Erythroblast (primary cell): ENCODE results near the gene SLC43A1.

Source experiments
- DNase-seq, 2 experiments: peaks; one replicate each; lab custom pipeline; 2025; lab: John Stamatoyannopoulos, UW
- GATA1 ChIP-seq: IDR thresholded peaks from 2 replicates; pipeline ENCODE4 v1.6.1; 2011; ENCODE audit warnings: low read depth, mild to moderate bottlenecking, control low read depth, low read length, moderate library complexity
- POLR2A ChIP-seq: IDR thresholded peaks from 2 replicates; pipeline ENCODE4 v1.6.1; 2011; ENCODE audit warnings: mild to moderate bottlenecking, low read length

The SLC43A1 gene

DNA sequence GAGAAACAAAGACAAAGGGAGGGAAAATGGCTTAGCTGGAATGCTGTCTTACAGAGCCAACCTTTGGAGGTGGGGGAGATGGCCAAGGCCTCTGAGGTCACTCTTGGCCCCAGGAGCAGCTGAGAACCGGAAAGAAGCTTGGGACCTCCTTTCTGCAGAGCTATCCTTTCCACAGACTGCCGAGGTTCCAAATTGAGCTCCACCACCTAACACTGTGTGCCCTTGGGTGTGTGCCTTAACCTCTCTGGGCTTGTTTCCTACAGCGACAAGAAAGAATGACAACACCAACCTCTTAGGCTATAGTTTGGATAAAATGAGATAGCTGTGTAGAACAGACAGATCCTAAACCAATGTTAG lies 32.0 kb downstream of the SLC43A1 start:
- no peak for TF ChIP-seq POLR2A
- no peak for TF ChIP-seq GATA1
- no peak for DNase-seq

DNA sequence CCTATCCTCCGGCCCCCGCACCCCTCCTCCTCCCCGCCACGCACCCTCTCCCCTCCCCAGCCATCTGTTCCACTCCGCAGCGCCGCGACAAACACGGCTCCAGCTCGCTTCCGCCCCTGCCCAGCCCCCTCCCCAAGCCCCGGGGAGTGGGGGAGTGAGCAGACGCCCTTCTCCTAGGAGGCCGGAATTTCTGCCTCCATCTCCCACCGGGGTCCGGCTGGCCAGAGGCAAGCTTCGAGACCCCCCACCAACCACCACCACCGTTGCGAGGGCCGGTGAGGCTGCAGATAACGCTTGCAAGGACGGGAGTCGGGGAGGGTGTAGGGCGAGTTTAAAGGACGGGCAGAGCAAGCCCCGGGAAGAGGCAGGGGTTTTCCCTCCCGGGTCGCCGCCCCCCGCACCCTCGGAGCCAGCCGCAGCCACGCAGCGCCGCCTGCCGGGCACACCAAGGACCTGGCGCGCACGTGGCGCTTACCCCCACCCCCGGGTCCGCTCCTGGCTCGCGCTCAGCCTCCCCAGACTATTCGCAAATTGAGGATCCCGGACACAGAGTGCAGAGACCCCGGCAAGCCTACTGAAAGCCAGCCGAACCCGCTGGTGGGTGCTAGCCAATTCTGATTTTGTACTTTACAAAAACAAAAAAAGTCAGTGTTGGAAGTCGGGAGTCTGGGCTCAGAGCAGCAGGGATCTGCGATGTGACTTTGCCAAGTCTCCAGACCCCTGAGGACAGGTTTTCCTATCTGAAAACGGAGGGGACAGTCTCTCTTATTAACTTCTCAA lies 32.5 kb downstream of the SLC43A1 start:
- peak; percentile 78 to 79 for DNase-seq
- TF ChIP-seq GATA1 (no peak), POLR2A (no peak)

DNA sequence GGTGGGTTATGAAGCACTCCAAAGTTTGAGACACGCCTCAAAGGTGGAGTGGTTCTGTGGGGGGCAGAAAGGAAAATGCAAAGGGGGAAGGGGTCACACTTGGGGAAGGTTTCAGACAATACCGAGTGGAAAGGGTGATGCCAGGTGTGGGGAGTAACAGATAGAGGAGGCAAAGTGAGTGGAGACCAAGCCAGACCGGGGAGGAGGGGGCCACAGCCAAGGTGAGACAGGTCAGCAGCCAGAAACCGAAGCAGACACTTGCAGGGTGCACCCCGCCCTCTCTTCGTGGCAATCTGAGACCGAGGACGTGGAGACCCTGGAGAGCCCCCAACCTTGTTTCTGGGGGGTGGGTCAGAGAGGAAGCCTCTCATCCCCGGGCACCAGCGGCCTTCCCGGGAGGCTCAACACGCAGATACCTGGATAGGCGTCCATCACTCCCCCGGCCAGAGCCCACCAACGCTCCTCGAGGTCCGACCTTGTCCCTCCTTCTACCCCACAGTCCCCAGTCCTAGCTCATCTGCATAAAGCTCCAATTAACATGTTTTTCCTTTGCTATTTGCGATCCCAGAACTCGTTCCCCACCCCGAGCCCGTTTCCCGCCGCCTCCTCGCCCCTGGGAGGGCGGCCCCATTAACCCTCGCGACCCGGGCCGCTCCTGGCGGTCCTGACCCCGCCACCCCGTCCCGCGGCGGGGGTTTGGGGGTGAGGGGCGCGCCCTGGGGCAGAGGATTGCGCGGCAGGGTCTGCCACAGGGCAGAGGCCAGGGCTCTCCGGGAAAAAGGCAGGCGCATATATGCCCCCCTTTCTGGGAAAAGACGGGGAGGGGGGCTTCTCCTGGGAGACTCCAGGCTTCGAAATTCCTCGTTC lies 33.4 kb downstream of the SLC43A1 start:
- DNase-seq: no peak
- TF ChIP-seq POLR2A: no peak
- TF ChIP-seq GATA1: no peak

DNA sequence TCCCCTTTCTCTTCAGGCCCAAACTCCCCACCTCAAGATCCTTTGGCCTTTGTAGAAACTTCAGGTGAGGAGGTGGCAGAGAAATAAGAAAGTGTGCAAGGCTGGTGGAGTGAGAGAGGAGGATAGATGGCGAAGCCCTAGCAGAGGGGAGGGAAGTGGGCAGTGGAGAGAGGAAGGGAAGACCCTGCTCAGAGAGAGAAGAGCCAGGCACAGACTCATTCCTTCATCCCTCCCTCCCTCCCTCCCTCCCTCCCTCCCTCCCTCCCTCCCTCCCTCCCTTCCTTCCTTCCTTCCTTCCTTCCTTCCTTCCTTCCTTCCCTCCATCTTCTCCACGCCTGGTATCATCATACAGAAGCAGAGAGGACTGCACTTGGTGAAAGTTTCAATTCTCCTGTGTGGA lies 34.2 kb downstream of the SLC43A1 start:
- no peak for DNase-seq
- TF ChIP-seq POLR2A: no peak
- no peak for TF ChIP-seq GATA1

DNA sequence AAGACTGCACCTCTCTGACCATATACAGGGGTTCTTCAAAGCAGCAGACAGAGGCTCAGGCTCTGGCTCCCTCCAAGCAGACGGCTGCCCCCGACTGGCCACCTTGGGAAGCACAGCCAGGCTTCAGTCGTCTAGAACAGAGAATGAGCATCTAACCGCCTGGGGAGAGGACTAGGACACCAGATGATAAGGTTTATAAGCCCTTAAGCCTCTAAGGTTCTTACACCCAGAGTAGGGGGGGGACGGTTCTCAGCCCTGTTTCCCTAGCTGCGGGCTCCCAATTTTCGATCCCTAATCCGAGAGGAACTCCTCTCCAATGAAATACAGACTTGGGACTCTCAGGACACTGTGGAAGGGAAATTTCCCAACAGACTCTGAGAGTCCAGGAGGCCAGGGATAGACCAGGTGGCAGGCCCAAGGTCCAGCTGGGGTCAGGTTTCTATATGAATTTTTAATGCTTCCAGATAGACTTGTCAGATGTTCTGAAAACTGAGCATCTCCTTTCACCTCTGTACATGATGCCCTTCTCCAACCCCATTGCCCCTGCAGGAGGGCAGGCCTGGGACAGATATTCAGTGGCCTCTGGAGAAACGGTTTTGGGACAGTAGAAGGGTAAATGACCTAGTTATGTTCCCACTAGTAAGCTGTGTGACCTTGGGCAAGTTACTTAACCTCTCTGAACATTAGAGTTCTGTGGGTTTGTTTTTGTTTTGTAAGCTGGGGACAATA lies 34.9 kb downstream of the SLC43A1 start:
- no peak for TF ChIP-seq POLR2A
- TF ChIP-seq GATA1: no peak
- peak; percentile 84 to 86 for DNase-seq

DNA sequence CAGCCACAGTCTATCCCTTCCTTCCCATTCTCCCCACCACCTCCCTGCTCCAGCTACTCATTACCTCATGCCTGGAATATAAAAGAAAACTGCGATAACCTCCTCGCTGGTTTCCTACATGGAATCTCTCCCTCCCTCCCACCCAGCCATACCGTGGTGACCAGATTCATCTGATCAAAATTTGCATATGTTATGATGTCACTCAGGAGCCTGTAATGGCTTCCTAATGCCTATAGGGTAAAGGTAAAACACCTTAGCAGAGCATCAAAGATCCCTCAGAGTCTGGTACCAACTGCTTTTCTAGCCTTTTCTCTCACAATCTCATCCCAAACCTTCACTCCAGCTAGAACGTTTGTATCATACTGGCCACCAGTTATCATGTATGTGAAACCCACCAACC lies 35.6 kb downstream of the SLC43A1 start:
- TF ChIP-seq POLR2A (no peak), GATA1 (no peak)
- no peak for DNase-seq

DNA sequence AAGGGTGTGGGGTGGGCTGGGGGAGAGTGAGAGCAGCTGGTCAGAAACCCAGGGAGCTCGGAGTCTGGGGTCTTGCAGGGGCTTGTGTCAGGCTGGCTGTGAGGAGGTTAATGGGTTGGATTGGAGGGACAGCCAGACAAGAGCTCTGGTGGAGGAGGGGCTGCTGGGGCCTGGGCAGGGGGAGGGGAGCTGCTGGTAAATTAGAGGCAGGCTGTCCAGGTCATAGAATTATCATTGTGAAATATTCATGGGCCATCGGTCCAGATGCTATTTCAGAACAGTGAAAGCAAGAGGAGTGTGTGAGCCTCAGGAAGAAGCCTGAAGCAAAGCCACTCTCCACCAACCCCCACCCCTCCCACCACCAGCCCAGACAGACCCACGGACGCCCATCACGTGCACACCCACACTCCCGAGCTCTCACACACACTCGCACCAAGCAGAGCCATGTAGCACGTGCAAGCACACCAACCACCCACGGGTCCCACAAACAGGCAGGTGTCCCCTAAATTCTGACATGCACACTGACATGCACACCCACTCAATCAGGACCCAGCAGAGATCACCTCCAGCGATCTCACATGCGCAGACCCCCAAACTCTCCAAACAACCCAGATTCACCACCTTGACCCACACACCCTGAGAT lies 36.4 kb downstream of the SLC43A1 start:
- TF ChIP-seq GATA1 (no peak), POLR2A (no peak)
- DNase-seq: no peak

DNA sequence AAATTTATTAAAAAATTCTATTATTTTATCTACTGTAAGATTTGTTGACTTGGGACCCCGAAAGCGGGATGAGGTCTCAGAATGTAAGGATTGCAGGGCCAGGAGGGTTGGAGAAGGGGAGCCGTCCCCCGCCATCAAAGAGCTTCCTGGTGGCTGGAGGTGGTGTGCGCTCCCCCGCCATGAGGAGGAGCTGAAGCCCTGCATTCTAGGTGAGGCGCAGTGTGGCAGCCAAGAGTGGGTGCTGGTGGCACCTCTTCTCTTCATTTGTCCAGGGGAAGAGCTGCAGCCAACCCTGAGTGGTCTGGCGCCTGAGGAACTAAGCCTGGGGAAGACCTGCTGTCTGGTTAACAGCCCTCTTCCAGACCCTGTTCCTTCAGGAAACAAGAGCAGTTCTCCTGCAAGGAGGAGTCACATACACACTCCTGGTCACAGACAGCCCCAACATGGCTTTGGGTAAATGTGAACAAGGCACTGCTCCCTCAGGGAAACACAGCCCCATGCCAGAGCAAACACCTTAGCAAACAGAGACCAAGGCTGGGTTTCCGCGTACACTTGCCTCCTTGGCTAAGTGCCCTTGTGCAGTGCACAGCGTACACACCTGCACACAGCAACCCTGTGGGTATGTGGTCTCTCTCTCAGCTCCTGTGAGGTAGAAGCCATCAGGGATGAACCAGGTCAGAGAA lies 37.9 kb downstream of the SLC43A1 start:
- TF ChIP-seq GATA1 (no peak), POLR2A (no peak)
- DNase-seq: no peak

DNA sequence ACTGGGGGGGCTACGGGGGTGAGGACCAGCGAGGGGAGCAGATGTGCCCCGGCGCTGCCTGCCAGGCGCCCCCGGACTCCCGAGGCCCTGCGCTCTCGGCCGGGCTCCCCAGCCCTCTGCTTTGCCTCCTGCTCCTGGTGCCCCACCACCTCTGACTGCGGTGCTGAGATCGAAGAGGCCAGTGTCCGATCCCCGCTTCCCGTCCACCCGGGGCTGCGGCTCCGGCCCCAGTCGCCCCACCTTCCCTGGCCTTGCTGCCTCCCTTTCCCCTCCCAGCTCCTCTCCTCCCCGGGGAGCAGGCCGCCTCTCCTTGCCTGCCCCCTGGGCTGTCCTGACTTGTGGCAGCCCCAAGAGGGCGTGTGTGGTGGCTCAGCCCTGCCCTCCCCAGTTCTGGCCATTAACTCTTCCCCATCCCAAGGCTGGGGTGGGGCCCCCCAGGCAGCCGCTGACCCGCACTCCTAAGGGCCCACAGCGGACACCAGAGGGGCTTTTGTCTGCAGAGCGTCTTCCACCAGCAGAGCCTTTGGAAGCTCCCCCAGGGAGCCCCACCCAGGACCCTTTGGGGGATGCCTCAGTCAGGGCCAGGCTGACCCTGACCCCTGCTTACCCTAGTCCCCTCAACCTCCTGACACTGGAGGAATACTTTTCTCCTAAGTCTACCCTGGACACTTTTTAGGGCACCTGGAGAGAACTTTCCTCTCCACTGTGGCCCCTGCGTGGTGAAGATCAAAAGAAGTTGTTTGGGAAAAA lies 38.6 kb downstream of the SLC43A1 start:
- DNase-seq: peak; percentile 72 to 77
- TF ChIP-seq POLR2A: peak; percentile 19
- no peak for TF ChIP-seq GATA1

DNA sequence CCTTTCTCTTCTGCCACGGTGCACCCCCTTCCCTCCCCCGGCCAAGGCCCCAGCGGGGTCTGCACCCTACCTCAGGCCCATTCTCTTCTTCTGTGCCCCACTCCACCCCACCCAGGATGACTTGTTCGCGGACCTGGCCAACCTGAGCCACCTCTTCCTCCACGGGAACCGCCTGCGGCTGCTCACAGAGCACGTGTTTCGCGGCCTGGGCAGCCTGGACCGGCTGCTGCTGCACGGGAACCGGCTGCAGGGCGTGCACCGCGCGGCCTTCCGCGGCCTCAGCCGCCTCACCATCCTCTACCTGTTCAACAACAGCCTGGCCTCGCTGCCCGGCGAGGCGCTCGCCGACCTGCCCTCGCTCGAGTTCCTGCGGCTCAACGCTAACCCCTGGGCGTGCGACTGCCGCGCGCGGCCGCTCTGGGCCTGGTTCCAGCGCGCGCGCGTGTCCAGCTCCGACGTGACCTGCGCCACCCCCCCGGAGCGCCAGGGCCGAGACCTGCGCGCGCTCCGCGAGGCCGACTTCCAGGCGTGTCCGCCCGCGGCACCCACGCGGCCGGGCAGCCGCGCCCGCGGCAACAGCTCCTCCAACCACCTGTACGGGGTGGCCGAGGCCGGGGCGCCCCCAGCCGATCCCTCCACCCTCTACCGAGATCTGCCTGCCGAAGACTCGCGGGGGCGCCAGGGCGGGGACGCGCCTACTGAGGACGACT lies 39.3 kb downstream of the SLC43A1 start:
- DNase-seq: peak; percentile 63 to 68
- TF ChIP-seq POLR2A (no peak), GATA1 (no peak)

DNA sequence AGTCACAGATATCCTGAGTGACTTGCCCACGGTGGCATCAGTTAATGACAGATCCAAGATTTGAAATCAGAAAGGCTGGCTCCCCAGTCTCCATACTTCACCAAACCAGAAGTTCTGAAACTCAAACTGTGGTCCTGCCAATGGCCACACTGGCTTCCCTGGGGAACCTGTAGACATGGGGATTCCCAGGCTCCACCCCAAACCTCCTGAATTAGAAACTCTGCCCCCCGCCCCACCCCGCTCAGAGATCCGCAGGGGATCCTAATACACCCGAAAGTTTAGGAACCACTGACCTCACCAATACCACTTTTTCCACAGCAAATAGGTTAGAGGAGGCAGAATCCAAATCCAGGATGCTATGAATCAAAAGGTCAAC lies 39.8 kb downstream of the SLC43A1 start:
- DNase-seq: no peak
- TF ChIP-seq GATA1 (no peak), POLR2A (no peak)

DNA sequence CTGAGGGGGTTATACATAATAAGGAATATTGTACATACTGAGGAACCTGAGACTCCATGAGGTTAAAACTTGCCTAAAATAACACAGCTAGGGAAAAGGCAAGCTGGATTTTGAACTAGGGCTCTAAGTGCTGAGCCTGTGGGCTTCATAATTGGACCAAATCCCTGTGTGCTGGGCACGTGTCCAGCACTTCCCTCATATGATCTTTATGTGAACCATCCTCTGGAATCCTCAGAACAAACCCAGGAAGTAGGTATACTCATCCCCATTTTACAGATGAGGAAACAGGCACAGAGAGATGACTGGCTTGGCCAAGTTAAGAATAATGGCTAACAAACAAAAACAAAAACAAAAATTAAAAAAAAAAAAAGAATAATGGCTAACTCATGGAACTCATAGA lies 40.3 kb downstream of the SLC43A1 start:
- no peak for TF ChIP-seq POLR2A
- TF ChIP-seq GATA1: no peak
- DNase-seq: no peak
